T-cell (primary cell): Measurements from ENCODE around the gene BLOC1S3. TPM values are rescaled to one million over a fixed set of nuclear protein-coding genes. Genes with fewer than 3 reads are reported as not detected.

Source experiments
- ATAC-seq, 4 experiments: fragments of 200-7000 bp in 3 of 4; fragments of 150-1000 bp in 1 of 4; cut with Tn5 transposase; replicated peaks in 1 of 4; 1 replicate in 3 of 4; 2 replicates in 1 of 4; pipeline ENCODE4 v1.10.0; 2021; ENCODE audit warnings: moderate library complexity in 3 of 4, mild to moderate bottlenecking in 2 of 4, moderate number of reproducible peaks in 1 of 4
- CTCF ChIA-PET, 2 donors: fragments of 300-600 bp; sonication (Branson Sonifier 250); formaldehyde crosslinking; loops; one replicate each; lab custom pipeline; 2022; ENCODE audit warnings: antibody characterized with exemption in 2 of 2; lab: Charles Lee
- POLR2A ChIA-PET, 2 donors: fragments of 300-600 bp; sonication (Branson Sonifier 250); formaldehyde crosslinking; loops; one replicate each; lab custom pipeline; 2022; ENCODE audit warnings: antibody characterized with exemption in 2 of 2; lab: Charles Lee
- DNase-seq, 35 experiments: peaks; one replicate each; pipeline versions ENCODE4 v3.0.0 to v3.0.0-alpha.2; 2013 to 2023
- H3K27ac ChIP-seq: one replicate; pipeline ENCODE4 v1.5.1; 2013; ENCODE audit warnings: low read length
- H3K27me3 ChIP-seq, 2 experiments: replicated peaks in 1 of 2; 1 replicate in 1 of 2; 2 replicates in 1 of 2; pipeline versions ENCODE4 v1.6.1 to v1.7.0; 2013; ENCODE audit warnings: low read length in 1 of 2, mixed read lengths in 1 of 2; ENCODE audit not compliant: control insufficient read depth in 2 of 2, insufficient read depth in 2 of 2; ENCODE audit errors: extremely low read depth in 1 of 2
- H3K36me3 ChIP-seq, 2 donors: 1 replicate in 1 of 2; 2 replicates in 1 of 2; pipeline versions ENCODE4 v1.6.1 to v1.7.0; 2013; ENCODE audit warnings: low read length in 1 of 2; ENCODE audit not compliant: control insufficient read depth in 2 of 2, insufficient read depth in 1 of 2; ENCODE audit errors: extremely low read depth in 1 of 2
- H3K4me1 ChIP-seq, 2 experiments: 1 replicate in 1 of 2; 2 replicates in 1 of 2; pipeline versions ENCODE4 v1.6.1 to v1.7.0; 2013; ENCODE audit warnings: low read length in 2 of 2, mixed read lengths in 1 of 2; ENCODE audit not compliant: insufficient read depth in 2 of 2, control insufficient read depth in 1 of 2; ENCODE audit errors: extremely low read depth in 1 of 2
- H3K4me3 ChIP-seq, 2 donors: 1 replicate in 1 of 2; 2 replicates in 1 of 2; pipeline versions ENCODE4 v1.5.1 to v1.7.0; 2013; ENCODE audit warnings: mild to moderate bottlenecking in 2 of 2, low read length in 1 of 2, moderate library complexity in 1 of 2; ENCODE audit not compliant: control insufficient read depth in 1 of 2; ENCODE audit errors: extremely low read depth in 1 of 2
- H3K9me3 ChIP-seq: 2 replicates; pipeline ENCODE4 v1.7.0; 2013
- H3K27ac Mint-ChIP-seq, 2 donors: one replicate each; pipeline ENCODE4 v1.8.0; 2020 to 2021; ENCODE audit warnings: mild to moderate bottlenecking in 2 of 2, mixed read lengths in 2 of 2
- H3K27me3 Mint-ChIP-seq, 2 donors: one replicate each; pipeline ENCODE4 v1.8.0; 2021 to 2022; ENCODE audit warnings: mixed read lengths in 2 of 2
- H3K36me3 Mint-ChIP-seq: one replicate; pipeline ENCODE4 v1.8.0; 2021; ENCODE audit warnings: mixed read lengths
- H3K4me1 Mint-ChIP-seq, 3 donors: one replicate each; pipeline ENCODE4 v1.8.0; 2020 to 2022; ENCODE audit warnings: mixed read lengths in 3 of 3, mild to moderate bottlenecking in 1 of 3
- H3K4me3 Mint-ChIP-seq, 3 donors: one replicate each; pipeline ENCODE4 v1.8.0; 2020 to 2022; ENCODE audit warnings: mild to moderate bottlenecking in 3 of 3, mixed read lengths in 3 of 3, moderate library complexity in 3 of 3
- H3K9me3 Mint-ChIP-seq, 3 donors: one replicate each; pipeline ENCODE4 v1.8.0; 2020 to 2022; ENCODE audit warnings: mixed read lengths in 3 of 3
- WGBS: methylation state at CpG from one replicate; pipeline ENCODE4 v1.1.5; 2013; ENCODE audit warnings: missing lambda C conversion rate; ENCODE audit not compliant: insufficient coverage; 5-methylcytosine and 5-hydroxymethylcytosine counted together
- total RNA-seq, 35 experiments: library from RNA in 6 of 35; stranded (reverse) in 6 of 35; fragments of 120-200 nt in 1 of 35; gene quantifications; one replicate each; pipeline versions ENCODE4 v1.2.1 to v1.2.4 and lab custom pipeline; 2013 to 2026

The BLOC1S3 gene
- total RNA-seq, 5 donors from 2014 or later (not counting 1 experiment from before 2014, with no cell fraction given): 14.9 to 36.2 (median 32.8) TPM

DNA sequence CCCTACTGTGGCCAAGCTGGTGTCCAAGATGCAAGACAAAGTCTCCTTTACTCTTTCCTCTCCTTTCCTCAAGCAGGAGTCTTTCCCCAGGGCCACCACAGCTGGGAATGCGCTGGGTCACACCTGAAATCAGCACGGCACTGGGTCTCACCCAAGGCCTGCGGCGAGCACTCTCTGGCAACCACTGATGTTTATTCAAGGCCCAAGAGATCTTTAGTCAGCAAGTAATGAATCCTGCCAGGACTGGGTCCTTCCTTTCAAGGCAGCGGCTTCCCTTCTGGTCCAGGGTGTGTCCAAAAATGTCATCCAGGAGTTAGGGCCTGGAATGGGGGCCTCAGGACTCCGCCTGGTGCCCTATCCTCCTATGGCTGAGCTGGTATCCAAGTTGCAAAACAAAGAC is 24.1 kb downstream of the BLOC1S3 start:
- POLR2A ChIA-PET: no interaction called here
- 89% methylated on average over 5 of the region's 6 CpGs for WGBS
- no peak overlapping the region for H3K4me3 ChIP-seq
- no peak overlapping the region for H3K27ac Mint-ChIP-seq
- H3K36me3 Mint-ChIP-seq: no peaks in the 10 kb centered on the region
- no peaks in the 10 kb centered on the region for H3K9me3 Mint-ChIP-seq
- DNase-seq (no peak), ATAC-seq (no peak)
- H3K27me3 ChIP-seq: no peaks in the 10 kb centered on the region
- no peaks in the 10 kb centered on the region for H3K4me1 ChIP-seq
- no peaks in the 10 kb centered on the region for H3K36me3 ChIP-seq
- H3K4me3 Mint-ChIP-seq: no peak overlapping the region
- no peaks in the 10 kb centered on the region for H3K4me1 Mint-ChIP-seq
- no peak overlapping the region for H3K27ac ChIP-seq
- H3K9me3 ChIP-seq: no peaks in the 10 kb centered on the region
- peaks cover 0 to 3% of the 10 kb centered on the region in 2 donors for H3K27me3 Mint-ChIP-seq
- CTCF ChIA-PET: interaction anchor here in 1 of 2 donors (0.5 kb wide), 1 partner anchor 8 kb away, joined by 4 read pairs; no protein-coding TSS in a partner anchor

DNA sequence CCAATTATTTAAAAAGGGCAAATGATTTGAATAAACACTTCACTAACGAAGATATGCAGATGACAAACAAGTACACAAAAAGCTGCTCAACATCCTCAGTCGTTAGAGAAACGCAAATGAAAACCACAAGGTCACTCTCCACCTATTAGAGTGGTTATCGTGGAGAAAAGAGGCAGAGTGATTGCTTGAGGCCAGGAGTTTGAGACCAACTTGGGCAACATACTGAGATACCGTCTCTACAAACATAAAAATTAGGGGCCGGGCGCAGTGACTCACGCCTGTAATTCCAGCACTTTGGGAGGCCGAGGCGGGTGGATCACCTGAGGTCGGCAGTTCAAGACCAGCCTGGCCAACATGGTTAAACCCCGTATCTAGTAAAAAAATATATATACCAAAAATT is 27.2 kb downstream of the BLOC1S3 start:
- ChIA-PET CTCF (no interaction called here), POLR2A (interaction anchor here (0.5 to 0.6 kb wide), 2 partner anchors 298 to 886 kb away, joined by 3 read pairs; no protein-coding TSS in a partner anchor)
- Mint-ChIP-seq H3K27me3 (peaks cover 0 to 3% of the 10 kb centered on the region in 2 donors), H3K4me3 (no peak overlapping the region), H3K9me3 (no peaks in the 10 kb centered on the region), H3K36me3 (no peaks in the 10 kb centered on the region), H3K4me1 (peaks cover 0 to 5% (median 3%) of the 10 kb centered on the region in 3 donors), H3K27ac (no peak overlapping the region)
- Histone ChIP-seq H3K9me3 (no peaks in the 10 kb centered on the region), H3K4me1 (no peaks in the 10 kb centered on the region), H3K27me3 (peaks cover 0 to 4% of the 10 kb centered on the region in 2 experiments), H3K4me3 (no peak overlapping the region), H3K36me3 (no peaks in the 10 kb centered on the region), H3K27ac (no peak overlapping the region)
- DNase-seq (no peak), ATAC-seq (no peak)
- WGBS: no CpG with 5 or more reads among the region's 12 CpGs

DNA sequence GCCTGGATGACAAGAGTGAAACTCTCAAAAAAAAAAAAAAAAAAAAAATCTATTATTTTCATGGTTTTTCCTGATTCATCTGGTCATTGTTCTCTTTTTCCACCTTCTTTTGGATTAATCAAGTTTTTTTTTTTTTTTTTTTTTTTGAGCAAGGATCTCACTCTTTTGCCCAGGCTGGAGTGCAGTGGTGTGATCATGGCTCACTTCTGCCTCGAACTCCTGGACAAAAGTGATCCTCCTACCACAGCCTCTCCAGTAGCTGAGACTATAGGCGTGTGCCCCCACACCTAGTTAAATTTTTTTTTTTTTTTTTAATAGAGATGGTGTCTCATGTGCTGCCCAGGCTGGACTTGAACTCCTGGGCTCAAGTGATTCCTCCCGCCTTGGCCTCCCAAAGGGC is 27.7 kb downstream of the BLOC1S3 start:
- DNase-seq: no peak
- POLR2A ChIA-PET: interaction anchor here in 1 of 2 donors (0.6 kb wide), 1 partner anchor 298 kb away, joined by 3 read pairs; no protein-coding TSS in a partner anchor
- Mint-ChIP-seq H3K4me1 (peaks cover 0 to 5% (median 3%) of the 10 kb centered on the region in 3 donors), H3K9me3 (no peaks in the 10 kb centered on the region), H3K27ac (no peak overlapping the region), H3K36me3 (no peaks in the 10 kb centered on the region), H3K4me3 (no peak overlapping the region), H3K27me3 (peaks cover under 1 to 7% of the 10 kb centered on the region in 2 donors)
- H3K4me3 ChIP-seq: no peak overlapping the region
- no CpG with 5 or more reads among the region's 3 CpGs for WGBS
- no peaks in the 10 kb centered on the region for H3K4me1 ChIP-seq
- H3K27me3 ChIP-seq: peaks cover 0 to 9% of the 10 kb centered on the region in 2 experiments
- no peaks in the 10 kb centered on the region for H3K36me3 ChIP-seq
- CTCF ChIA-PET: no interaction called here
- no peak for ATAC-seq
- no peaks in the 10 kb centered on the region for H3K9me3 ChIP-seq
- H3K27ac ChIP-seq: no peak overlapping the region

DNA sequence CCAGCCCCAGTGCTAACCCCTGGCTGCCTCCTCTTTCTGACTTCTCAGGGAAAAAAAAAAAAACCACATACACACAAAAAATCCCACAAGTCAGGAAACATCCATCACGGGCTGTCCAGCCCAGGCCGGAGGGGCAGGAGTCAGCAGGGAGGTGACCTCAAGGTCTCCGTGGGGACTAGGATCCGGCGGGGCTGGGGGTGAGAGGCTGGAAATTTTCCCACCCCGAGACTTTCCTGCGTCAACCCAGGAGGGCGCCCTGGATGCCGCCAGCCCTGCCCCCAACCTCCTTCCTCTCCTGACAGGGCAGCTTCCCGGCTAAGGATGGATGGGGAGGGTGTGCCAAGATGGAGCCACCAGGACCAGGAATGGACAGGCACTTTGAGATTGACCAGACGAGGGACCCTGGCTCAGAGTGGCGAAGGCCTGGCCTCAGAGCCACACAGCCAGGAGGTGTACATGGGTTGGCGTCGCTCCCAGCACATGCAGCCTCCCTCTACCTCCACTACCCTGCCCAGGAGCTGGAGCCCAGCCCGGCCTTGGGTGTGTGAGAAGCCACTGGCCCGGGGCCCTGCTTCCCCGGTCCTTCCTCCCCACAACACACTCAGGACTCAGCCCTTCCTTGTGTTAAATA is 33.3 kb downstream of the BLOC1S3 start:
- POLR2A ChIA-PET: no interaction called here
- no peak for DNase-seq
- no peak overlapping the region for H3K27ac Mint-ChIP-seq
- Histone ChIP-seq H3K4me3 (no peak overlapping the region), H3K4me1 (no peaks in the 10 kb centered on the region), H3K9me3 (no peaks in the 10 kb centered on the region), H3K27me3 (peaks cover 6 to 46% of the 10 kb centered on the region in 2 experiments), H3K27ac (no peak overlapping the region), H3K36me3 (no peaks in the 10 kb centered on the region)
- H3K4me1 Mint-ChIP-seq: peaks cover 0 to 5% (median 5%) of the 10 kb centered on the region in 3 donors
- H3K27me3 Mint-ChIP-seq: peaks cover 30 to 31% of the 10 kb centered on the region in 2 donors
- no peaks in the 10 kb centered on the region for H3K9me3 Mint-ChIP-seq
- no peak overlapping the region for H3K4me3 Mint-ChIP-seq
- H3K36me3 Mint-ChIP-seq: no peaks in the 10 kb centered on the region
- no peak for ATAC-seq
- CTCF ChIA-PET: no interaction called here
- WGBS: 65% methylated on average over 3 of the region's 17 CpGs

DNA sequence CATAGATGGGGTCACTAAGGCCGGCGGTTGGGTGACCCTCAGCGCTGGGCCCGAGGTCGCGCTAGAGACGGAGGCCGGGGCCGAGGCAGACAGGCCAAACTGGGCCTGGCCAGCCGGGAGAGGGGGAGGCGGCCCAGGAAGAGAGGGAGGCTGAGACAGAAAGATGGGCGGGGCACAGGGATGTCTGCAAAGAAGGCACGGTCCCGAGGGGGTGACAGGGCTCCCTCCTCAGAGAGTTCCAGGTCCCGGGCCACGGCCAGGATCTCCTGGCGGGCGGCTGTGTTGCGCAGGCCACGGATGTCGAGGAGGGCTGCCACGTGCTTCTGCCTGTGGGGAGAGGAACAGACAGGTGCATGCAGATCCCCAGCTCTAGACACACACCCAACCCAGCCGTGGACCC is 34.4 kb downstream of the BLOC1S3 start:
- POLR2A ChIA-PET: no interaction called here

DNA sequence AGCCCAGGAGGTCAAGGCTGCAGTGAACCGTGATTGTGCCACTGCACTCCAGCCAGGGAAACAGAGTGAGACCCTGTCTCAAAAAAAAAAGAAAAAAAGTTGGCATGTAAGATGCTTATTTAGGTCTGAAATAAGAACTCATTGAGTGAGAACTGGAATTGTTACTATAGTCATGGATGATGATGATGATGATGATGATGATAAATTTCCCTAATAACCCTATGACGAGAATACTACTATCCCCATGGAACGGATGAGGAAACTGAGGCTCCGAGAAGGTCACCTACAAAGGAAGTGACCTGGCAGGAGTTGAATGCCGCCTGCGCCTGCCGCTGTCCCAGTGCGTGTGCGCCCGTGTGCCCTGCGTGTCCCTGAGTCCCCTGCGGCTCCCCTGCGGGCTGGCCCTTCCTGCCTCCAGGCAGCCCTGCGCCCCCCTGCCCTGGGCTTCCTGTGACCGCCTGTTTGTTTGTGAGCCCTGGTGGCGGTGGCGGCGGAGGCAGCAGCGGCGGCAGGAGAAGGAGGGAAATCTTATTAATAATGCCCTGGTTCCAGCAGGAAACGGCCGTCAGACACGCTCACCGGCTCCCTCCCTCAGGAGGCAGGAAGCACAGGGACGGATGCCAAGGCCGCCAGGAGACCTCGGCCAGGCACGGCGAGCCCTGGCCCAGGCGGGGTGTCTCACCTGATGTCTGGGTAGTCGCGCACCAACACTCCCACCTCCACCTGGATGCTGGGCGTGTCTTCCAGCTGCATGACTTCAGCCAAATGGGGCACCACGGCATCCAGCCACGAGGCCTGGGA is 37.0 kb downstream of the BLOC1S3 start:
- ATAC-seq: no peak
- no peak for DNase-seq
- Mint-ChIP-seq H3K9me3 (no peaks in the 10 kb centered on the region), H3K36me3 (no peaks in the 10 kb centered on the region), H3K4me3 (no peak overlapping the region), H3K4me1 (peaks cover 0 to 3% (median 0%) of the 10 kb centered on the region in 3 donors), H3K27ac (no peak overlapping the region), H3K27me3 (peaks cover 40 to 52% of the 10 kb centered on the region in 2 donors)
- Histone ChIP-seq H3K9me3 (no peaks in the 10 kb centered on the region), H3K4me3 (no peak overlapping the region), H3K4me1 (no peaks in the 10 kb centered on the region), H3K27me3 (peaks cover 6 to 71% of the 10 kb centered on the region in 2 experiments), H3K36me3 (no peaks in the 10 kb centered on the region), H3K27ac (no peak overlapping the region)
- ChIA-PET CTCF (no interaction called here), POLR2A (no interaction called here)
- WGBS: 5% methylated on average over 25 of the region's 35 CpGs

More for the DNA sequence above, 34.4 kb downstream of the BLOC1S3 start:
- Histone ChIP-seq H3K4me1 (no peaks in the 10 kb centered on the region), H3K27ac (no peak overlapping the region), H3K27me3 (peaks cover 6 to 57% of the 10 kb centered on the region in 2 experiments), H3K9me3 (no peaks in the 10 kb centered on the region), H3K4me3 (no peak overlapping the region), H3K36me3 (no peaks in the 10 kb centered on the region)
- Mint-ChIP-seq H3K9me3 (no peaks in the 10 kb centered on the region), H3K27me3 (peaks cover 33 to 35% of the 10 kb centered on the region in 2 donors), H3K4me3 (no peak overlapping the region), H3K4me1 (peaks cover 0 to 5% (median 5%) of the 10 kb centered on the region in 3 donors), H3K27ac (no peak overlapping the region), H3K36me3 (no peaks in the 10 kb centered on the region)
- ATAC-seq: no peak
- CTCF ChIA-PET: no interaction called here
- WGBS: 88% methylated on average over 19 of the region's 23 CpGs
- no peak for DNase-seq
